Measurements from ENCODE around the gene KRT222.

- TF ChIP-seq POLR2AphosphoS5 (IDR thresholded peaks at IDR 0.05; ENCODE audit: low read depth) (no peak), CTCF (IDR thresholded peaks at IDR 0.05; ENCODE audit: insufficient read depth, low read length) (no peak), REST (IDR thresholded peaks at IDR 0.05; ENCODE audit: insufficient replicate concordance, low read depth) (no peak), SPI1 (IDR thresholded peaks at IDR 0.05; ENCODE audit: borderline replicate concordance, low read depth) (no peak)
These were observed 58.2 kb downstream of the KRT222 start for GRCh38 chr17:40606548-40607353.
